HCT116 (cell line): ENCODE results near the gene MAVS. TPM values are rescaled to one million over a fixed set of nuclear protein-coding genes. Genes with fewer than 3 reads are reported as not detected.

Experiments used
- ATAC-seq: fragments of 200-7000 bp; cut with Tn5 transposase; 2 replicates; pipeline ENCODE4 v1.9.1; 2020; ENCODE audit warnings: mild to moderate bottlenecking, moderate library complexity
- BruUV-seq: library from RNA; stranded (reverse); fragments of 400-500 nt; replicated peaks from 2 replicates; lab custom pipeline; 2021; lab: Mats Ljungman, UMichigan
- CTCF ChIA-PET: fragments of 300-600 bp; sonication (Branson Sonifier 250); formaldehyde crosslinking; loops from one replicate; lab custom pipeline; 2021; ENCODE audit warnings: antibody characterized with exemption; lab: Charles Lee
- POLR2A ChIA-PET: fragments of 300-600, 350-600 bp; sonication (Branson Sonifier 250); formaldehyde crosslinking; loops from one replicate; lab custom pipeline; 2021; ENCODE audit warnings: antibody characterized with exemption; lab: Charles Lee
- RAD21 ChIA-PET, 2 experiments: fragments of 300-600 bp; sonication (Branson Sonifier 250); formaldehyde crosslinking; loops; one replicate each; lab custom pipeline; 2023; ENCODE audit warnings: low total read pairs in 2 of 2; ENCODE audit not compliant: uncharacterized antibody in 2 of 2, unreplicated experiment in 2 of 2, low non-redundant PET in 1 of 2; lab: Charles Lee
- DNase-seq: peaks from one replicate; pipeline ENCODE4 v3.0.0-alpha.2; 2010; ENCODE audit warnings: low read depth, low spot score
- H2AFZ ChIP-seq: fragments of 200-600 bp; shearing (Covaris generic), sonication (generic); 2 replicates; pipeline ENCODE4 v1.6.1; 2017; ENCODE audit warnings: low read depth, mixed run types, mixed read lengths, antibody characterized with exemption, low read length; ENCODE audit not compliant: poor library complexity, severe bottlenecking
- H3K27ac ChIP-seq: 2 replicates; pipeline ENCODE4 v1.5.1; 2012; ENCODE audit warnings: low read depth, low read length
- H3K27me3 ChIP-seq: fragments of 200-600 bp; sonication (generic); 2 replicates; pipeline ENCODE4 v1.6.1; 2016; ENCODE audit warnings: mixed run types, low read length, mixed read lengths; ENCODE audit not compliant: insufficient read depth
- H3K36me3 ChIP-seq, 2 experiments: fragments of 200-500 bp in 1 of 2; fragments of 200-600 bp in 1 of 2; sonication (Bioruptor generic) in 1 of 2; sonication (generic) in 1 of 2; 2 replicates each; pipeline versions ENCODE4 v1.5.1 to v1.6.1; 2014 to 2016; ENCODE audit warnings: low read length in 2 of 2, inconsistent platforms in 1 of 2, mixed read lengths in 1 of 2, mixed run types in 1 of 2; ENCODE audit not compliant: insufficient read depth in 2 of 2, control insufficient read depth in 1 of 2
- H3K4me1 ChIP-seq, 2 experiments: fragments of 200-600 bp in 1 of 2; sonication (generic) in 1 of 2; 2 replicates each; pipeline versions ENCODE4 v1.5.1 to v1.6.1; 2012 to 2017; ENCODE audit warnings: low read length in 2 of 2, inconsistent platforms in 1 of 2, mild to moderate bottlenecking in 1 of 2, mixed read lengths in 1 of 2, mixed run types in 1 of 2, moderate library complexity in 1 of 2; ENCODE audit not compliant: insufficient read depth in 2 of 2, control insufficient read depth in 1 of 2
- H3K4me2 ChIP-seq: fragments of 200-600 bp; sonication (generic); 2 replicates; pipeline ENCODE4 v1.6.1; 2017; ENCODE audit warnings: mixed run types, low read length, mixed read lengths
- H3K4me3 ChIP-seq, 2 experiments: fragments of 200-600 bp in 1 of 2; sonication (generic) in 1 of 2; replicated peaks in 1 of 2; 2 replicates each; pipeline ENCODE4 v1.5.1; 2011 to 2016; ENCODE audit warnings: low read length in 2 of 2, control low read depth in 1 of 2, low read depth in 1 of 2, mild to moderate bottlenecking in 1 of 2, mixed read lengths in 1 of 2, mixed run types in 1 of 2
- H3K79me2 ChIP-seq: fragments of 200-600 bp; sonication (generic); 2 replicates; pipeline ENCODE4 v1.6.1; 2017; ENCODE audit warnings: mild to moderate bottlenecking, mixed run types, low read length, moderate library complexity, mixed read lengths; ENCODE audit not compliant: insufficient read depth
- H3K9ac ChIP-seq: fragments of 200-600 bp; sonication (generic); 2 replicates; pipeline ENCODE4 v1.6.1; 2016; ENCODE audit warnings: low read length, mixed read lengths
- H3K9me2 ChIP-seq: fragments of 200-600 bp; sonication (generic), shearing (Covaris generic); 2 replicates; pipeline ENCODE4 v1.6.1; 2017; ENCODE audit warnings: mixed run types, mild to moderate bottlenecking, moderate library complexity; ENCODE audit not compliant: insufficient read depth
- H3K9me3 ChIP-seq, 2 experiments: fragments of 200-500 bp in 1 of 2; fragments of 200-600 bp in 1 of 2; sonication (Bioruptor generic) in 1 of 2; sonication (generic) in 1 of 2; 2 replicates each; pipeline ENCODE4 v1.6.1; 2014 to 2017; ENCODE audit warnings: low read length in 2 of 2, mixed read lengths in 2 of 2, inconsistent platforms in 1 of 2, low read depth in 1 of 2, mild to moderate bottlenecking in 1 of 2, mixed run types in 1 of 2, moderate library complexity in 1 of 2; ENCODE audit not compliant: control insufficient read depth in 1 of 2, insufficient read depth in 1 of 2
- H4K20me1 ChIP-seq: fragments of 200-600 bp; sonication (generic), shearing (Covaris generic); 2 replicates; pipeline ENCODE4 v1.6.1; 2017; ENCODE audit warnings: mixed run types, mild to moderate bottlenecking, moderate library complexity; ENCODE audit not compliant: insufficient read depth
- CEBPB ChIP-seq: IDR thresholded peaks from 2 replicates; pipeline ENCODE4 v1.6.1; 2012; ENCODE audit warnings: low read depth
- ELF1 ChIP-seq: IDR thresholded peaks from 2 replicates; pipeline ENCODE4 v1.6.1; 2012; ENCODE audit warnings: low read depth, borderline replicate concordance
- EZH2 ChIP-seq: fragments of 200-600 bp; sonication (generic); IDR thresholded peaks from 2 replicates; pipeline ENCODE4 v1.6.1; 2017; ENCODE audit warnings: antibody characterized with exemption, mixed run types
- FOSL1 ChIP-seq: IDR thresholded peaks from 2 replicates; pipeline ENCODE4 v1.6.1; 2012; ENCODE audit warnings: low read depth
- POLR2AphosphoS5 ChIP-seq: IDR thresholded peaks from 2 replicates; pipeline ENCODE4 v1.6.1; 2011; ENCODE audit warnings: mild to moderate bottlenecking, low read depth, low read length, moderate library complexity
- YY1 ChIP-seq: IDR thresholded peaks from 2 replicates; pipeline ENCODE4 v1.6.1; 2011; ENCODE audit warnings: low read length, low read depth, moderate library complexity, mild to moderate bottlenecking; ENCODE audit not compliant: insufficient replicate concordance; ENCODE audit errors: extremely low read depth
- ZFX ChIP-seq: fragments of 450-650 bp; IDR thresholded peaks from 2 replicates; pipeline ENCODE4 v1.6.1; 2017
- ZNF274 ChIP-seq: fragments of 200-500 bp; sonication (Bioruptor generic); IDR thresholded peaks from 2 replicates; pipeline ENCODE4 v1.6.1; 2014; ENCODE audit warnings: mild to moderate bottlenecking, low read depth, low read length, inconsistent platforms
- intact Hi-C: fragments of 100-400 bp; cut with micrococcal nuclease; formaldehyde crosslinking; loops from 2 replicates; pipeline ENCODE4 v1.10.0; 2022
- total RNA-seq: library from RNA; stranded (reverse); gene quantifications from one replicate; pipeline ENCODE4 v1.2.1, GENCODE V29; 2021; ENCODE audit not compliant: unreplicated experiment
- TF ChIP-seq, protein P1 (sequence below), 3 experiments: fragments of 200-600 bp in 1 of 3; sonication (generic) in 1 of 3; IDR thresholded peaks in 2 of 3; conservative IDR thresholded peaks in 1 of 3; 2 replicates each; pipeline ENCODE4 v1.5.1; 2012 to 2017; ENCODE audit warnings: low read depth in 2 of 3, low read length in 2 of 3, antibody characterized with exemption in 1 of 3, borderline replicate concordance in 1 of 3, control low read depth in 1 of 3, mild to moderate bottlenecking in 1 of 3, mixed read lengths in 1 of 3, mixed run types in 1 of 3, moderate library complexity in 1 of 3; ENCODE audit not compliant: insufficient read depth in 1 of 3

The MAVS gene
- total RNA-seq, 1 experiment from 2014 or later: 60.1 TPM

DNA sequence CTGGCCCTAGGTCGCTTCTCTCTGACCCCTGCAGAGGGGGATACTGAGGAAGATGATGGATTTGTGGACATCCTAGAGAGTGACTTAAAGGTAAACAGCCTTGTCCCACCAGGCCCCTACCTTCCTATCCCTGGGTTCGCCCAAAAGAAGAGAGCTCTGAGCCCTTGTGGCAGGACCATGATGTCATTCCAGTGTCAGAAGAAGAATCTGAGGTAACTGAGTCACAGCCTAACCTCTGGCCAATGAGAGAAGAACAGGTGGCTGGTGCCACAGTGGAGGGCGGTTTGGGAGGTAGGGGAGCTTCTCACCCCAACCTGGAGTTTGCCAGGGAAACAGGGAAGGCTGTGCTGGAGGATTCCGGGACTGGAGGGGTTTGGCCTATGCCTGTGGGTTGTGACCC is 45.3 kb upstream of the MAVS start:
- no peaks in the 10 kb centered on the region for H4K20me1 ChIP-seq
- H3K79me2 ChIP-seq: peaks cover 67% of the 10 kb centered on the region
- H3K36me3 ChIP-seq: peaks cover 34 to 74% of the 10 kb centered on the region in 2 experiments
- ATAC-seq (no peak), DNase-seq (no peak)
- H3K27ac ChIP-seq: peak overlapping the region; percentile 30; the same call in 1 of the 2 replicates
- ChIA-PET CTCF (interaction anchor here (1.2 kb wide), 1 partner anchor 17 kb away, joined by 5 read pairs; no protein-coding TSS in a partner anchor), POLR2A (interaction anchor here (2.7 kb wide), 1 partner anchor 13 kb away, joined by 13 read pairs; no protein-coding TSS in a partner anchor), RAD21 (no interaction called here)
- no peak overlapping the region for H2AFZ ChIP-seq
- intact Hi-C loops: no loop called here
- TF ChIP-seq YY1 (no peak), POLR2AphosphoS5 (no peak; the same call in 1 of the 2 replicates), ELF1 (no peak), EZH2 (no peak), FOSL1 (no peak), ZFX (no peak), CEBPB (no peak), ZNF274 (no peak)
- TF ChIP-seq, protein P1, sequence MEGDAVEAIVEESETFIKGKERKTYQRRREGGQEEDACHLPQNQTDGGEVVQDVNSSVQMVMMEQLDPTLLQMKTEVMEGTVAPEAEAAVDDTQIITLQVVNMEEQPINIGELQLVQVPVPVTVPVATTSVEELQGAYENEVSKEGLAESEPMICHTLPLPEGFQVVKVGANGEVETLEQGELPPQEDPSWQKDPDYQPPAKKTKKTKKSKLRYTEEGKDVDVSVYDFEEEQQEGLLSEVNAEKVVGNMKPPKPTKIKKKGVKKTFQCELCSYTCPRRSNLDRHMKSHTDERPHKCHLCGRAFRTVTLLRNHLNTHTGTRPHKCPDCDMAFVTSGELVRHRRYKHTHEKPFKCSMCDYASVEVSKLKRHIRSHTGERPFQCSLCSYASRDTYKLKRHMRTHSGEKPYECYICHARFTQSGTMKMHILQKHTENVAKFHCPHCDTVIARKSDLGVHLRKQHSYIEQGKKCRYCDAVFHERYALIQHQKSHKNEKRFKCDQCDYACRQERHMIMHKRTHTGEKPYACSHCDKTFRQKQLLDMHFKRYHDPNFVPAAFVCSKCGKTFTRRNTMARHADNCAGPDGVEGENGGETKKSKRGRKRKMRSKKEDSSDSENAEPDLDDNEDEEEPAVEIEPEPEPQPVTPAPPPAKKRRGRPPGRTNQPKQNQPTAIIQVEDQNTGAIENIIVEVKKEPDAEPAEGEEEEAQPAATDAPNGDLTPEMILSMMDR (IDR thresholded peaks at IDR 0.05 in 2 of 3, conservative IDR thresholded peaks at IDR 0.05 in 1 of 3; ENCODE audit: borderline replicate concordance in 1 of 3, insufficient read depth in 1 of 3, low read depth in 2 of 3, low read length in 2 of 3): no peak
- H3K9me2 ChIP-seq: no peaks in the 10 kb centered on the region
- H3K9me3 ChIP-seq: no peaks in the 10 kb centered on the region
- H3K27me3 ChIP-seq: no peaks in the 10 kb centered on the region
- no peak overlapping the region for H3K9ac ChIP-seq
- H3K4me1 ChIP-seq: peaks cover 41 to 74% of the 10 kb centered on the region in 2 experiments
- no TSS peak for BruUV-seq
- H3K4me2 ChIP-seq: no peak overlapping the region
- no peak overlapping the region for H3K4me3 ChIP-seq
